Measurements from ENCODE around the gene SVOPL.

Gene SVOPL

GRCh38 chr7:138595454-138595853 lies 105.7 kb downstream of the SVOPL start:
- Histone ChIP-seq H4K12ac (ENCODE audit: low read depth, low read length) (no peak overlapping the region), H2AK5ac (ENCODE audit: low read length) (no peak overlapping the region), H2AFZ (ENCODE audit: insufficient read depth, low read length, poor library complexity) (no peak overlapping the region), H3K36me3 (ENCODE audit: control insufficient read depth in 1 of 2, insufficient read depth in 2 of 2, low read length in 2 of 2) (no peaks in the 10 kb centered on the region), H4K91ac (ENCODE audit: low read depth, low read length) (no peak overlapping the region), H3K79me1 (ENCODE audit: low read length) (no peaks in the 10 kb centered on the region), H3K27me3 (ENCODE audit: insufficient read depth, low read length) (no peaks in the 10 kb centered on the region), H4K8ac (ENCODE audit: low read depth, low read length) (no peak overlapping the region), H3K9ac (ENCODE audit: low read length) (no peak overlapping the region), H3K18ac (ENCODE audit: low read length) (no peak overlapping the region), H3K14ac (ENCODE audit: low read length) (no peak overlapping the region), H3K4ac (ENCODE audit: low read depth, low read length) (no peak overlapping the region), H3K4me1 (ENCODE audit: control insufficient read depth in 1 of 2, insufficient read depth in 2 of 2, low read length in 2 of 2) (no peaks in the 10 kb centered on the region), H3K23ac (ENCODE audit: low read length) (no peak overlapping the region), H2BK12ac (ENCODE audit: low read length) (no peak overlapping the region), H2BK5ac (ENCODE audit: low read depth, low read length, poor library complexity) (no peak overlapping the region), H3K4me2 (ENCODE audit: low read length) (no peak overlapping the region), H3K4me3 (ENCODE audit: low read depth, low read length) (no peak overlapping the region), H3K27ac (ENCODE audit: low read depth, low read length) (no peak overlapping the region), H3K9me3 (ENCODE audit: insufficient read depth, low read depth, low read length) (no peaks in the 10 kb centered on the region), H3K79me2 (ENCODE audit: control insufficient read depth, insufficient read depth, low read length, poor library complexity) (no peaks in the 10 kb centered on the region), H2BK120ac (ENCODE audit: insufficient read depth, low read length, poor library complexity) (no peak overlapping the region)
- no CpG with 5 or more reads among the region's 2 CpGs for WGBS (ENCODE audit: extremely low coverage, insufficient coverage, insufficient read length)
- no peak for DNase-seq

DNA sequence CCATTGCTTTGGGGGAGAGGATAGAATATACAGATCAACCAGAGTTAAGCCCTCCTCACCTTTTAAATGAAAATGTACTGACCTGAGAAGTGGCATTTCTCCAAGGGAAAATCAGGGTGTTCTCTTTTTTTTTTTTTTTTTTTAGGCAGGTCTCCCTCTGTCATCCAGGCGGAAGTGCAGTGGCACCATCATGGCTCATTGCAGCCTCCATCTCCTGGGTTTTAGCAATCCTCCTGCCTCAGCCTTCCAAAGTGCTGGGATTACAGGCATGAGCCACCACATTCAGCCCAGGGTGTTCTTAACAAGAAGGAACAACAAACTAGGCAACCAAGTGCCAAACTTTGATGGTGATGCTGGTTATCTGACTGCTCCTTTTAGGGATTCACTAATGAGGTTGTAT lies 111.0 kb downstream of the SVOPL start:
- Histone ChIP-seq H4K91ac (ENCODE audit: low read depth, low read length) (no peak overlapping the region), H3K4me3 (ENCODE audit: low read depth, low read length) (no peak overlapping the region), H3K14ac (ENCODE audit: low read length) (no peak overlapping the region), H2BK5ac (ENCODE audit: low read depth, low read length, poor library complexity) (no peak overlapping the region), H3K27ac (ENCODE audit: low read depth, low read length) (no peak overlapping the region), H3K9me3 (ENCODE audit: insufficient read depth, low read depth, low read length) (no peaks in the 10 kb centered on the region), H2BK120ac (ENCODE audit: insufficient read depth, low read length, poor library complexity) (no peak overlapping the region), H3K27me3 (ENCODE audit: insufficient read depth, low read length) (no peaks in the 10 kb centered on the region), H3K18ac (ENCODE audit: low read length) (no peak overlapping the region), H2AFZ (ENCODE audit: insufficient read depth, low read length, poor library complexity) (no peak overlapping the region), H3K4me1 (ENCODE audit: control insufficient read depth in 1 of 2, insufficient read depth in 2 of 2, low read length in 2 of 2) (no peaks in the 10 kb centered on the region), H3K79me2 (ENCODE audit: control insufficient read depth, insufficient read depth, low read length, poor library complexity) (no peaks in the 10 kb centered on the region), H3K4ac (ENCODE audit: low read depth, low read length) (no peak overlapping the region), H3K23ac (ENCODE audit: low read length) (no peak overlapping the region), H3K36me3 (ENCODE audit: control insufficient read depth in 1 of 2, insufficient read depth in 2 of 2, low read length in 2 of 2) (peaks cover 2 to 5% of the 10 kb centered on the region in 2 experiments), H2BK12ac (ENCODE audit: low read length) (no peak overlapping the region), H3K79me1 (ENCODE audit: low read length) (no peaks in the 10 kb centered on the region), H4K8ac (ENCODE audit: low read depth, low read length) (no peak overlapping the region), H3K9ac (ENCODE audit: low read length) (no peak overlapping the region), H2AK5ac (ENCODE audit: low read length) (no peak overlapping the region), H3K4me2 (ENCODE audit: low read length) (no peak overlapping the region), H4K12ac (ENCODE audit: low read depth, low read length) (no peak overlapping the region)
- DNase-seq: no peak
- WGBS (ENCODE audit: extremely low coverage, insufficient coverage, insufficient read length): no CpG with 5 or more reads among the region's 1 CpG

- no peak overlapping the region for H2AK5ac ChIP-seq (ENCODE audit: low read length)
- no peak overlapping the region for H2BK5ac ChIP-seq (ENCODE audit: low read depth, low read length, poor library complexity)
- no peak overlapping the region for H3K14ac ChIP-seq (ENCODE audit: low read length)
- no peaks in the 10 kb centered on the region for H3K9me3 ChIP-seq (ENCODE audit: insufficient read depth, low read depth, low read length)
- no peak for DNase-seq
- no peak overlapping the region for H2BK120ac ChIP-seq (ENCODE audit: insufficient read depth, low read length, poor library complexity)
- no peak overlapping the region for H2AFZ ChIP-seq (ENCODE audit: insufficient read depth, low read length, poor library complexity)
- no peaks in the 10 kb centered on the region for H3K4me1 ChIP-seq (ENCODE audit: control insufficient read depth in 1 of 2, insufficient read depth in 2 of 2, low read length in 2 of 2)
- no peaks in the 10 kb centered on the region for H3K79me2 ChIP-seq (ENCODE audit: control insufficient read depth, insufficient read depth, low read length, poor library complexity)
- no peak overlapping the region for H4K8ac ChIP-seq (ENCODE audit: low read depth, low read length)
- H3K18ac ChIP-seq (ENCODE audit: low read length): no peak overlapping the region
- no peak overlapping the region for H3K4me2 ChIP-seq (ENCODE audit: low read length)
- no peaks in the 10 kb centered on the region for H3K27me3 ChIP-seq (ENCODE audit: insufficient read depth, low read length)
- H3K9ac ChIP-seq (ENCODE audit: low read length): no peak overlapping the region
- H3K36me3 ChIP-seq (ENCODE audit: control insufficient read depth in 1 of 2, insufficient read depth in 2 of 2, low read length in 2 of 2): peaks cover 2 to 7% of the 10 kb centered on the region in 2 experiments
- no peaks in the 10 kb centered on the region for H3K79me1 ChIP-seq (ENCODE audit: low read length)
- H3K23ac ChIP-seq (ENCODE audit: low read length): no peak overlapping the region
- H3K4me3 ChIP-seq (ENCODE audit: low read depth, low read length): no peak overlapping the region
- no peak overlapping the region for H2BK12ac ChIP-seq (ENCODE audit: low read length)
- H3K27ac ChIP-seq (ENCODE audit: low read depth, low read length): no peak overlapping the region
- H4K91ac ChIP-seq (ENCODE audit: low read depth, low read length): no peak overlapping the region
- WGBS (ENCODE audit: extremely low coverage, insufficient coverage, insufficient read length): no CpG with 5 or more reads among the region's 2 CpGs
- H4K12ac ChIP-seq (ENCODE audit: low read depth, low read length): no peak overlapping the region
- no peak overlapping the region for H3K4ac ChIP-seq (ENCODE audit: low read depth, low read length)
Measured at GRCh38 chr7:138588986-138589385, 112.2 kb downstream of the SVOPL start.

DNA sequence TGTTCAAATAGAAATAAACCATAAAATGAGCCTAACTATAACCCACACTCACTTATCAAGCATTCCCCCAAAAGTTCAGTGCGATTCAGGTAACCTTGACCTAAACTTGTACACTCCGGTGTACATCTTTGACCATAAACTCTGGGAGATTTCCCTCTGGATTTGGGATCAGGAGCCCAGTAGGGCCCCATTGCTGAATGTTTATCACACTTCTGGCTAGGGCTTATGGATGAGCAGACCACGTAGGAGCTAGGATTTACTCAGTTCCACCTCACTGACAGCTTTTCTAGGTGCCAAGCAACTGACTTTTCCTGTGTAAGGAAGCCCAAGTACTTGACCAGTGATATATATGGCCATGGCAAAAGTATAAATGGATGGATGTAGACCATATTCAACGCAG lies 113.7 kb downstream of the SVOPL start:
- H3K9me3 ChIP-seq (ENCODE audit: insufficient read depth, low read depth, low read length): no peaks in the 10 kb centered on the region
- no peaks in the 10 kb centered on the region for H3K79me2 ChIP-seq (ENCODE audit: control insufficient read depth, insufficient read depth, low read length, poor library complexity)
- peaks cover 6 to 14% of the 10 kb centered on the region in 2 experiments for H3K36me3 ChIP-seq (ENCODE audit: control insufficient read depth in 1 of 2, insufficient read depth in 2 of 2, low read length in 2 of 2)
- H3K14ac ChIP-seq (ENCODE audit: low read length): no peak overlapping the region
- no peak overlapping the region for H4K91ac ChIP-seq (ENCODE audit: low read depth, low read length)
- H3K4me1 ChIP-seq (ENCODE audit: control insufficient read depth in 1 of 2, insufficient read depth in 2 of 2, low read length in 2 of 2): no peaks in the 10 kb centered on the region
- H2AK5ac ChIP-seq (ENCODE audit: low read length): no peak overlapping the region
- no peak overlapping the region for H2BK12ac ChIP-seq (ENCODE audit: low read length)
- no peak overlapping the region for H2BK120ac ChIP-seq (ENCODE audit: insufficient read depth, low read length, poor library complexity)
- no peak overlapping the region for H4K8ac ChIP-seq (ENCODE audit: low read depth, low read length)
- no peak overlapping the region for H2AFZ ChIP-seq (ENCODE audit: insufficient read depth, low read length, poor library complexity)
- no peak for DNase-seq
- no peak overlapping the region for H3K27ac ChIP-seq (ENCODE audit: low read depth, low read length)
- H3K23ac ChIP-seq (ENCODE audit: low read length): no peak overlapping the region
- no peak overlapping the region for H3K4me3 ChIP-seq (ENCODE audit: low read depth, low read length)
- WGBS (ENCODE audit: extremely low coverage, insufficient coverage, insufficient read length): no CpG with 5 or more reads among the region's 4 CpGs
- no peak overlapping the region for H3K18ac ChIP-seq (ENCODE audit: low read length)
- H3K4me2 ChIP-seq (ENCODE audit: low read length): no peak overlapping the region
- no peaks in the 10 kb centered on the region for H3K79me1 ChIP-seq (ENCODE audit: low read length)
- no peak overlapping the region for H4K12ac ChIP-seq (ENCODE audit: low read depth, low read length)
- H3K4ac ChIP-seq (ENCODE audit: low read depth, low read length): no peak overlapping the region
- no peak overlapping the region for H2BK5ac ChIP-seq (ENCODE audit: low read depth, low read length, poor library complexity)
- no peaks in the 10 kb centered on the region for H3K27me3 ChIP-seq (ENCODE audit: insufficient read depth, low read length)
- no peak overlapping the region for H3K9ac ChIP-seq (ENCODE audit: low read length)

All from trophoblast cell (in vitro differentiated cells and primary cell).